HG03442 (cell line): Measurements from ENCODE around the gene PKD1.
A peak's percentile ranks its signal among the peaks of the same experiment; 100 is the strongest.
"Not testable (repeated sequence)": the region's sequence is repeated elsewhere in the genome, so short reads cannot be mapped to it uniquely, and the experiment has no call there.

Source experiments
- ATAC-seq: cut with Tn5 transposase; IDR thresholded peaks from one replicate; pipeline ENCODE4 v1.9.1; 2021; ENCODE audit warnings: mild to moderate bottlenecking, moderate library complexity; ENCODE audit not compliant: unreplicated experiment

The PKD1 gene

DNA sequence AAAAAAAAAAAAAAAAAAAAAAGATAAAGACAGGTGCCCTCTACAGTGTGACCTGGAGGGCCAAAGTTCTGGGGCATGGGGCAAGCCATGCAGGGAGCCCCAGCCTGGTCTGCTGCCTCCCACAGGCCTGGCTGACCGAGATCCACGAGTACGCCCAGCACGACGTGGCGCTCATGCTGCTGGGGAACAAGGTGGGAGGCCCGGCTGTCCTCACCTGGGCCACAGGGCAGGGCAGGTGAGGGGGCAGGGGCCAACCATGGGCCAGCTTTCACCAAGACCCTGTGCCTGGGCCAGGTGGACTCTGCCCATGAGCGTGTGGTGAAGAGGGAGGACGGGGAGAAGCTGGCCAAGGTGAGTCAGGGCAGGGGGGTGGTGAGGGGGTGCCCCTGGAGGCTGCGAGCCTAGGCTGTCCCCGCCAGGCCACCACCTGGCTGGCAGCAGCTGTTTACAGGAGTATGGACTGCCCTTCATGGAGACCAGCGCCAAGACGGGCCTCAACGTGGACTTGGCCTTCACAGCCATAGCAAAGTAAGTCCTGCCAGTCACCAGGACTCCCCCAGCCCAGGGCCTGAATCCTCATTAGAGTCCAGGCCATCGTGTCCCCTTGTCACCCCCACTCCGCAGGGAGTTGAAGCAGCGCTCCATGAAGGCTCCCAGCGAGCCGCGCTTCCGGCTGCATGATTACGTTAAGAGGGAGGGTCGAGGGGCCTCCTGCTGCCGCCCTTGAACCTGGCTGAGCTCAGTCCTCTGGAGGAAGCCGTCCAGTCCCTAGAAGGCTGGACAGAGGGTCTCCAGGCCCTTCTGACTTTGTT lies 17.2 kb upstream of the PKD1 start:
- no peak for ATAC-seq

DNA sequence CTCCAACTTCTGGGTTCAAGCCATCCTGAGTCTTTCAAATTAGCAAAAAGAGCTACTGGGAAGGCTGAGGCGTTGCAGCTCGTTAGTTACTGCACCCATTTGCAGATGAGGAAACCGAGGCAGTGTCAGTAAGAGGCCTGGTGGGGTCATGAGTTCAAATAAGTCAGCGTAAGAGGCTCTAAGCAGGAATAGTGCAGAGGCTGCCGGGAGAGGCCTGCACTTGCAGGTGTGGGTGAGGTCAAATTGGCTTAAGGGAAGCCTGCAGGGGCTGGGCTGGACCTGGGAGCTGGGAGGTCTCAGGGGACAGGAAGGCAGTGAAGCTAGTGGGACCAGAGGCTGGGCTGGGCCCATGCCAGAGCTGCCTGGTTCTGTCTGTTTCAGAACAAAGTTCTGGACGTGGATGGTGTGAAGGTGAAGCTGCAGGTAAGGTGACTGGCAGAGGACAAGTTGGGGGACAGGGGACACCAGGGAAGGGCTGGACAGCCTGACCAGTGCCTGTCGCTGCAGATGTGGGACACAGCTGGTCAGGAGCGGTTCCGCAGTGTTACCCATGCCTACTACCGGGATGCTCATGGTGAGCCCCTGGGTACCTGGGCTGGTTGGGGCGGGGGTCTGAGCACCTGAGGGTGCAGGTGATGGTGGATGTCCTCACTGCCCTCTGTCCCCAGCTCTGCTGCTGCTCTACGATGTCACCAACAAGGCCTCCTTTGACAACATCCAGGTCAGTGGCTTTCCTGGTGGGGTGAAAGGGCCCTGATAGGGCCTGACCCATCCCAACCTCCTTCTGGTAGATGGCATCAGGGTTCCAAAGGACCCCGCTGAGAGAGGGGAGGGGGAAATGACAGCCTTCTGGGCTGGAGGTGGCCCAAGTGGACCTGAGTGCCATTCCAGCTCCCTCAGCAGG lies 15.7 kb upstream of the PKD1 start:
- no peak for ATAC-seq

DNA sequence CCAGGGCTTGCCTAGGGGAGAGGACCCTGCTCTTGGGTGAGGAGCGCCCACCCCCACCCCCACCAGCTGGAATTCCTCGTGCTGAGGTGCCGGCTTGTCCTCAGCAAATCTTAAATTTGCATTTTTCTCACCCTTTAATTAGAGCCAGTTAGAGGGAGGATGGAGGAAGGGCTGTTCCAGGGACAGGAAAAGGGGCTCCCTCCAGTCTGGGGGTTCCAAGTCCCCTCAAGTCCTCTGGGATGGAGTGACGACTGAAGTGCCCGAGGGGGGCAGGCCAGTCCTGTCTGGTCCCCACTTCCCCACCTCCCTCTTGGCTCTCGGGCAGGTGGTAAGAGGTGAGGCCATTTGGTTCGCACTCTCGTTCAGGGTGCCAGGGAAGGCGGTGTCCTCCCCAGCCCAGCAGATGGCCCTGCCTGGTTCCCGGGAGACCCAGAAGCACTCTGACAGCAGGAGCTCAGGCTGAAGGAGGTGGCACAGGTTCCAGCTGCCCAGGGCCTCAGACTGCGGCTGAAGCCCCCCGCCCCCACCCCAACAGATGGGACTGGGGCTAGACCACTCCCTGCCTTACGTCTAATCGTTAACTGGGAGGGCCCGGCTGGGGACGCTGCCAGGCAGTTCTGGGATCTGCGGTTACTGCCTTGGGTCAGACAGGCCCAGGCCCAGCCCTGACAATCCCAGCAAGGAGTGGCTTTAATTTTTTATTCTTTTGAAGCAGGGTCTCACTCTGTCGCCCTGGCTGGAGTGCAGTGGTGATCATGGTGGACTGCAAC lies 14.9 kb upstream of the PKD1 start:
- no peak for ATAC-seq

DNA sequence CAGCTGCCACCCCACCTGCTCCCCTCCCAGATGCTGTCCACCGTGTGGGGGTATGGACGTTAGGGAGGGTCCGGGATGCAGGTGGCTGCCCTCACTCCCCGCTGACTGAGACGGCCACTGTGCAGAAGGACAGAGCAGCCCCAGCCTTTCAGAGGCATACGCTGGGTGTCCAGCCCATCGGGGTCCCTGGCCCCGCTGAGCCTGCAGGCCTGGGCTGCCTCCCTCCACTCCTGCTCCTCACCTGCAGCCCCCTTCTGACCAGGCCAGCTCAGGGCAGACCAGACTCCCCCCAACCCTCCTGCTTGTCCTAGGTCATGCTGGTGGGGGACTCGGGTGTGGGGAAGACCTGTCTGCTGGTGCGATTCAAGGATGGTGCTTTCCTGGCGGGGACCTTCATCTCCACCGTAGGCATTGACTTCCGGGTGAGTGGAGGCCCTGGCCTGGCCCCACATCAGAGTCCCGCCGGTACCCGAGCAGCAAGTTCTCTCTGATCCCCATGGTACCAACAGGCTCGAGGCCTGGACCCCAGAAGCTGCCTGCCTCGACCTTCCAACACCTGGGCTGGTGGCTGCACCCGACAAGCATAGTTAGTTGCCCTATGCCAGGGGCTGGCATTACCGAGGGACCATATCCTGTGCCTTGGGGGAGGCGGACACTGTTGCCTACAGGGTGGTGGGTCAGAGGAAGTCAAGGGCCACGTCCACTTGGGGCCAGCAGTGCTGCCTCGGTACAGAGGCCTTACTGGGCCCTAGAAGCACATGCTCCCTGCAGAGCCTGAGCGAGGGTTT lies 14.1 kb upstream of the PKD1 start:
- no peak for ATAC-seq

DNA sequence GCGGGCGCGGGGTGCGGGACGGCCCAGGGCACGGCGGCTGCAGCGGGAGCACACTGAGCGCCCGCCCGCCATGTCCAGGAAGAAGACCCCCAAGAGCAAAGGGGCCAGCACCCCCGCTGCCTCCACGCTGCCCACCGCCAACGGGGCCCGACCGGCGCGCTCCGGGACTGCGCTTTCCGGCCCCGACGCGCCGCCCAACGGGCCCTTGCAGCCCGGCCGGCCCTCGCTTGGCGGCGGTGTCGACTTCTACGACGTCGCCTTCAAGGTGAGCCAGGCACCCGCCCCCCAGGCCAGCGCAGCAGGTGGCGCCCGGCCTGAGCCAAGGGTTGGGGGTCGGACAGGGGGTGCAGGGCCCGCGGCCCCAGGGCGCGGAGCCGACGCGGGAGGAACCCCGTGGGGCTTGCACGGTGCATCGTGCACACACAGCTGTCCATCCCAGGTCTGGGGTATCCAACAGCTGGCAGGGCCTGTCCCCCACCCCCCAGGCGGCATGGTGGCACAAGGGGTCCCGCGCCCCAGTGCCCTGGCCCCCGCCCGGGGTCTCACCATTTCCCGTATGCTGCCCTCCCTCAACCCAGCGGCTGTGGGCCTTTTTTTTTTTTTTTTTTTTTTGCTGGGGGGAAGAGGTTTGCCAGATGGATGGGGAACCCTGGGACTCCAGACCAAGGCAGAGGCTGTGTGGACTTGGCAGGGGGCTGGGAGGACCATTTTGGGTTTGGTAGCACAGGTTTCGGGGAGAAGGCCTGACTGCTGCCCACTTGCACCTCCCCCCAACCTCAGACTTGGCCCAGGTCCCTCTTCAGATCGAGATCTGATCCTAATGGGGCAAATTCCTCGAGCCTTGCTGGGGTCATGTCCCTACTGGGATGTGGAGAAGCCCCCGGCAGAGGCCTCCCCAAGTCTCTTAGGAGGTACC lies 13.3 kb upstream of the PKD1 start:
- no peak for ATAC-seq

DNA sequence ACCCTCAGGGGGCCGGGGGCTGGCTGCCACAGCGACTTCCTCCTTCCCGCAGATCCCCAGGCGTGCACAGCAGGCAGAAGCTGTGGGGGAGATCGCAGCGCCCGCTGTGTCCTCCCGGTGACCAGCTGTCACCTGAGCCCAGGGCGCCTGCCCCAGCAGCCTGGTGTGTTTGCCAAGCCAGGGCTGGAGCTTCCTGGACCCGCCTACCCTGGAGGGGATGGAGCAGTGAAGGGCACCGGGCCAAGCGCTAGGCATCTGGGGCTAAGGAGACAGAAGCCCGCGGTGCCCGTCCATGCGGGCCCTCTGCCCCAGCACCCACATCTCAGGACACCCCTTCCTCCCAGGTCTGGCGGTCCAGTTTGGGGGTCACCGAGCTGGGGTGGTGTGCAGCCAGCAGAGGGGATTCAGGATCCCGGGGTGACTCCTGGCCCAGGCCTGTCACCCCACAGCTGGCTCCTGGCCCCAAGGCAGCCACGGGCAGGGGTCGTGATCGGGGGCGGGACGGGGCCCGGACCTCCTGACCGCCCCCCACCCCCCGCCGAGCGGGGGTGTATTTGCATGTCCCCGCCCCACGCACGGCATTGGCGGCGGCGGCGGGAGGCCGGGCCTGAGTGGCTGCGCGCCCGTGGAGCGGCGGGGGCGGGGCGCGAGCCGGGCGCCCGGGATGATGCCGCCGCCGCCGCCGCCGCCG lies 12.4 kb upstream of the PKD1 start, which contains the start of gene RAB26:
Gene RAB26, plus strand, starts transcription at position 645 of the 691 bp plus-strand sequence. CDS start 159 bp downstream, outside the sequence.
- ATAC-seq: peak; percentile 38

DNA sequence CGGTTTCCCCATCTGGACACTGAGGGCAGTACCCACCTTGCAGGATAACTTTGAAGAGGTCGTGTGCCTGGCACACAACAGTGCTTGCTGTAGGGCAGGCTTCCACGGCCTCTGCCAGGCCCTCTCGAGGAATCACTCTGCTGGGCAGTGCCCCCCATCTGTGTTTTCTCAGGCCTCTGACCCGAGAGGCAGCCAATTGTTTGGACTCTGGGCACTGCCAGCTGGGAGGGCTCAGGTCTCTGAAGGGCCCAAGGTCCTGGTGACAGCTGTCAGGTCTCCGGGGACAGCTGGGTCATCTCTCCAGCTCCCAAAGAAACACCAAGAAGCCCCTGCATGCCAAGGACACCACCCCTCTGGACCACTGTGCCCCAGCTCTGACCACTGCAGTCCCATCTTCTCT lies 11.7 kb upstream of the PKD1 start:
- no peak for ATAC-seq

DNA sequence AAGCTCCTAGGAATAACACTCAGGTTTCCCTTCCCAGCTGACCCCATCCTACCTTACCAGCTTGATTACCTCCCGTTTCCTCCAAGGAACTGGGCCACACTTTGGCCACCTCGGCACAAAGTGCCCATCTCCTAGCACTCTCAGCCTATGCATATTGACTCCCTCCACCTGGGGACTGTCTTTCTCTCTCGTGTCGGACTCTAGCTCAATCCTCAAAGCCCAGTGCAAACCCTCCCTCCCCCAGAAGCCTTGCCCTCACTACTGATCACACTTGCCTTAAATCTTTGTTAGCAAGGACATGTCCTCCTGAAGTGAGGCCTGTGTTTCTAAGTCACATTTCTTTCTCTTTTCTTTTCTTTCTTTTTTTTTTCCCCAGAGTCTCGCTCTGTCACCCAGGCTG lies 10.1 kb upstream of the PKD1 start:
- ATAC-seq: no peak

DNA sequence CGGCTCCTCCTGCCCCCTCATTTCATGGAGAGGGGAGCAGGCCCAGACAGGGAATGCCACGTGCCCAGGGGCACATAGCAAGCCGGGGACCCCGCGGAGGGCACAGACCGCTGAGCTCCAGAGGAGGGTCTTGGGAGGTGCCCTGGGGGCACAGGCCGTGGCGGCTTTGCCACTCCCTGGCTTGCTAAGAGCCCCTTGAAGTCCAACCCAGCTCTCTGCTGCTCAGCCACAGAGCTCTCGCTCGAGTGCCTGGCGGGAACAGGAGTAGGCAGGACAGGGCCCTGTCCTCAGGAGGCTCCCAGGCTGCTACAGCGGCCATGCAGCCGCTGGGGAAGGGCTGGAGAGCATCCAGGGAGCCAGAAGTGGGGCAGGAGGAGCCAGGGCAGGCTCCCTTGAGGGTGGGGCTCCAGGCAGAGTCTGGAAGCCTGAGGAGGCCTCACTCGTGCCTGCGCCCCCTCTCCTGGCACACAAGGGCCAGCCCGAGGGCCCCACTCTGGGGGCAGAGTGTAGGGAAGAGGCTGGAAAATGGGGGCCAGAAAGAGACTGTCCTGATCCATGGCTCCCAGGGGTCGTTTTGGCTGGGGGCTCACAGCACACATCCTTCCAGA lies 8.3 kb upstream of the PKD1 start:
- ATAC-seq: no peak

DNA sequence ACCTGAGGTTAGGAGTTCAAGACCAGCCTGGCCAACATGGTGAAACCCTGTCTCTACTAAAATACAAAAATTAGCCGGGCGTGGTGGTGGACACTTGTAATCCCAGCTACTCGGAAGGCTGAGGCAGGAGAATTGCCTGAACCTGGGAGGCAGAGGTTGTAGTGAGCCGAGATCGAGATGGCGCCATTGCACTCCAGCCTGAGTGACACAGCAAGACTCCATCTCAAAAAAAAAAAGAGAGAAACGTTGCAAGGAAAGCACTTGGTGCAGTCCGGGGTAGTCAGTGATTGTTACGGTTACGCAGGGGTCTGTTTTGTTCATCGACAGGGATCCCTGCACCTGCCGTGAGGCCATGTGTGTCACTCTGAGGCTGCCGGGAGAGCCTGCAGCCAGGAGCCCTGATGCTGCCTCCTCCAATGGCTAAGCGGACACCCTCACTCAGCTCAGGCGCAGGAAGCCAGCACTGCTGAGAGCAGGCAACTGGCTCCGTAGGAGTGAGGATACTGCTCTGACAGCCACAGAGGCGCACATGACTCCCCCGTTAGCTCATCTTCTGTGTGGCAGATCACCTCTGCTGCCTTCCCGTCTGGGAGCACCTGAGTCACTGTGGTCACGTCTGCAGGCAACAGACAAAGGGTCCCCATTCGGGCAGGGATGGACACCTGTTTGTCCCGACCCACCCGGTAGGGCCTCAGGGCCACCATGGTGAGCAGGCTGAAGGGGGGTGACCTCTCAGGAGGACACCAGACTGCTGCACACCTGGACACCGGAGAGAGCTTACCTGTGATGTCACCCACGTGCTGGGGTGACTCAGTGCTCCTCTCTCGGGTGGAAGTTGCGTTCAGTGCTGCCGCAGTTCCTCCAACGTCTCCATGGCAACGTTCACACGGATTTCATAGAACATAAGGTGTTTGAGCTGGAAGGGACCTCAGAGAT lies 7.5 kb upstream of the PKD1 start:
- no peak for ATAC-seq

DNA sequence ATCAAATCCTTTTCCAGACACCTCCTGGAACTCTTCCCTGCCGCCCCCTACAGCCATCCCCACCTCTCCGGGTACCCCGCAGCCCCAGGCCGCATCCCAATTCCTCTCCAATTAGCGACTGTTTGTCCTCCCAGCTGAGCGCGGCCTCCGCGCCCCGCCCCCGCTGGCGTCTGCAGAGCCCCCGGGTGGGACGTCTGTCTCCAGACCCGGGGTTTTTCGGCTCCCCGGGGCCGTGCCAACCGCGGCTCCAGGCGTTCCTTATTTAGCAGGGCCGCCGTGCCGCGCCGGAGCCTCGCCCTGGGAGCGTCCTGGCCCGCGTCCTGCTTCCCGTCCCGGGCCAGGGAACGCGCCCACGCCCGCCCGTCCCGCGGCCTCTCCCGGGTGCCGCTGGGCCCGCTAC lies 627 bp downstream of the PKD1 start:
- not testable (repeated sequence) for ATAC-seq

DNA sequence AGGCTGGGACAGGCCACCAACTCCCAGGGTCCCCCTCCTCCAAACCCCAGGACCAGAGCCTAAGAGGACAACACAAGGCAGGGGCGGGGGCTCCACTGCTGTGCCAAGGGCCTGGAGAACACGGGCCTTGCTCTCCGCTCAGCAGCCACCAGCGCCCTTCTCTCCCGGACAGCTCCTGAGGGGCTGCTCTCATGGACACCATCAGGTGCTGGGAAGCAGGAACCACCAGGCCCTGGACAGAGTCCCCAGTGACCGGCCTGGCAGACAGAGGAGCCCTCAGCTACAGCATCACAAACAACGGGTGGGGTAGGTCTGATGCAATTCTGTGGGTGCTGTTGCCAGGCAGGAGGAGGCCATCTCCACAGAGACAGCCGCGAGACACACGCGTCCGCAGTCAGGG lies 1.9 kb downstream of the PKD1 start:
- not testable (repeated sequence) for ATAC-seq

DNA sequence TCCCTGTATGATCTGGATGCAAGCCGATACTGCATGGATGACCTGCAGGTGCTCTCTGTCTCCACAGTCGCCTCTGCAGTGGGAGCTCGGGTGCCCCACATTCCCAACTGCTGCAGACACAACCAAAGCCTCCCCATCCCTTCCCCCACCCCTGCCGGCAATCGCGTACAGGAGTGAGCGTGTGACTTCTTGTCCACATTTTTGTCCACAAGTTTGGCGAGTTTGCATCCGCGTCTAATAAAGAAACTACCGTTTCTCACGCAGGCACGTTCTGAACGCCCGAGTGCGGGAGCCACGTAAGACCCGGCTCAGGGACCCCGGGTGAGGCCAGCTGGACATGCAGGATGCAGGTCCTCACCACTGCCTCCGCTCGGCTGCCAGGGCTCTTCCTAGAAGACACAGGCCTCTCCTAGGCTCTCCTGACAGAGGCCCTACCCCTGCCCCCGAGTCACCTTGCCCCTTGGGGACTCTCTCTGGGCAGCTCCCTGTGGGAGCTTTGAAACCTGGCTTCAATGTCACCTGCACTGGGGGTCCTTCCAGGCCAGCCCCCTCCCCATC lies 5.7 kb downstream of the PKD1 start:
- not testable (repeated sequence) for ATAC-seq

DNA sequence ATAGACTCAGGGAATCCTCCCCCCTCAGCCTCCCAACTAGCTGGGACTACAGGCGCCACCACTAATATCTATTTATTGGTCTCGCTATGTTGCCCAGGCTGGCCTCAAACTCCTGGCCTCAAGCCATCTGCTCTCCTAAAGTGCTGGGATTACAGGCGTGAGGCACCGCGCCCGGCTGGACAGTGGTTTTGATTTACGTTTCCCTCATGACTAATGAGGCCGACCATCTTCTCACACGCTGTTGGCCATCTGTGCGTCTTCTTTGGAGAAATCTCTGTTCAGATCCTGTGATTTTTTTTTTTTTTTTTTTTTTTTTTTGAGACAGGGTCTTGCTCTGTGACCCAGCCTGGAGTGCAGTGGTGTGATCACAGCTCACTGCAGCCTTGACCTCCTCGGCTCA lies 6.4 kb downstream of the PKD1 start:
- ATAC-seq: not testable (repeated sequence)

DNA sequence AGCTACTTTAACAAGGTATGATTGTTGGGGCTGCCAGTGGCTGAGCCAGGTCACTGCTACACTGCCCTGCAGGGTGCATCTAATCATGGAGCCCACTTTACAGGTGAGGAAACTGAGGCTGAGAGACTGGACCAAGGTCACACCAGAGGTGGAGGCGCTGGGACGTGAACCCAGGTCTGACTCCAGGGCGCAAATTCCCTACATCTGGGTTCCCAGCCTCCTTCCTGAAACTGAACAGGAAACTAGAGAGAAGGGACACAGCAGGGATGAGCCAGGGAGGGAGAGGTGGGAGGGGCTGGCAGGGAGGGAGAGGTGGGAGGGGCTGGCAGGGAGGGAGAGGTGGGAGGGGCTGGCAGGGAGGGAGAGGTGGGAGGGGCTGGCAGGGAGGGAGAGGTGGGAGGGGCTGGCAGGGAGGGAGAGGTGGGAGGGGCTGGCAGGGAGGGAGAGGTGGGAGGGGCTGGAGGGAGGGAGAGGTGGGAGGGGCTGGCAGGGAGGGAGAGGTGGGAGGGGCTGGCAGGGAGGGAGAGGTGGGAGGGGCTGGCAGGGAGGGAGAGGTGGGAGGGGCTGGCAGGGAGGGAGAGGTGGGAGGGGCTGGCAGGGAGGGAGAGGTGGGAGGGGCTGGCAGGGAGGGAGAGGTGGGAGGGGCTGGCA lies 7.9 kb downstream of the PKD1 start:
- not testable (repeated sequence) for ATAC-seq

DNA sequence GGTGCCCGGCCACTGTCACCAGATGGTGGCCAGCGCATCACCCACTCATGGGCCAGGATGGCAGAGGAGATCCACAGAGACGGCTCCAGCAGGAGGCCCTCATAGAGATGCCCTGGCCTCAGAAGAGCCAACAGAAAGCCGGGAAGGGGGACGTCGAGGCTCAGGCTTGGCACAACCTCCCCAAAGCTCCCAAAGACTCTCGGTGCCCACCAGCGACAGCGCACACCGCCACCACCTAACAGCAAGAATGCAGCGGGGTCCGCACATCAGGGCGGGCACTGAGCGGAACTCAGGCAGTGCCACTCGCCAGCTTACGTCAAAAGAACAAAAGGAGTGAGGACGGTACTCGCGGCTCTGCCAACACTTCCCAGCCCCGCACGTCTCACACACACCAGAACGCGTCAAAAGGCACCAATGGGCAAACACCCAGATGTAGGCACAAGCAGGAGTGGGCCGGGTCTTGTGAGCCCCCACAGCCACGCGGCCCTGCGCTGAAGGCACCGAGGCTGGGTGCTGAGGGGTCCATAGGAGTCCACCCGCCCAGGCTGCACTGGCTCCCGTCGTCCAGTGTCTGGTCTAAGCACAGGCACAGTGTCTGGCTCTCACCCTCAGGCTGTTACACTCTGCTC lies 8.7 kb downstream of the PKD1 start:
- ATAC-seq: not testable (repeated sequence)
